GM12878 (cell line): ENCODE measurements around the gene VSTM2L. TPM values are rescaled to one million over a fixed set of nuclear protein-coding genes. Genes with fewer than 3 reads are reported as not detected.

Source experiments
- ATAC-seq: fragments of 200-7000 bp; cut with Tn5 transposase; 3 replicates; pipeline ENCODE4 v1.9.1; 2020; ENCODE audit warnings: mild to moderate bottlenecking, moderate library complexity
- BruUV-seq: library from RNA; stranded (reverse); fragments of 400-500 nt; replicated peaks from 2 replicates; lab custom pipeline; 2021; lab: Mats Ljungman, UMichigan
- CTCF ChIA-PET: fragments of 300-600 bp; sonication (Branson Sonifier 250); formaldehyde crosslinking; extraction: SDS; loops from one replicate; lab custom pipeline; 2021; ENCODE audit warnings: inconsistent platforms; lab: Yijun Ruan, JAX
- POLR2A ChIA-PET: fragments of 350-600 bp; formaldehyde crosslinking; extraction: SDS; loops from one replicate; lab custom pipeline; 2021; ENCODE audit warnings: inconsistent platforms; lab: Charles Lee
- RAD21 ChIA-PET: fragments of 300-600 bp; sonication (Branson Sonifier 250); formaldehyde crosslinking; loops from one replicate; lab custom pipeline; 2023; ENCODE audit warnings: antibody characterized with exemption; ENCODE audit not compliant: unreplicated experiment; lab: Charles Lee
- SMC1A ChIA-PET: fragments of 300-600 bp; sonication (Branson Sonifier 250); formaldehyde crosslinking; loops from one replicate; lab custom pipeline; 2023; ENCODE audit not compliant: unreplicated experiment, uncharacterized antibody; lab: Charles Lee
- DNase-seq: peaks from one replicate; pipeline ENCODE4 v3.0.0-alpha.2; 2011; ENCODE audit warnings: low read depth, low spot score
- FAIRE-seq: peaks from 3 replicates; lab custom pipeline; 2011; peaks lifted over from hg19 to GRCh38; lab: Jason Lieb, UNC
- H2AFZ ChIP-seq: 2 replicates; pipeline ENCODE4 v1.6.0; 2011; ENCODE audit warnings: low read depth, low read length, control low read depth; ENCODE audit not compliant: control insufficient read depth
- H3K27ac ChIP-seq: 2 replicates; pipeline ENCODE4 v1.5.1; 2011; ENCODE audit warnings: control low read depth; ENCODE audit not compliant: control insufficient read depth, insufficient read depth
- H3K27me3 ChIP-seq, 2 experiments: replicated peaks in 1 of 2; 2 replicates each; pipeline versions ENCODE4 v1.6.0 to v1.6.1; 2011; ENCODE audit warnings: low read length in 1 of 2; ENCODE audit not compliant: control insufficient read depth in 2 of 2, insufficient read depth in 2 of 2
- H3K36me3 ChIP-seq, 2 experiments: 2 replicates each; pipeline ENCODE4 v1.5.1; 2011; ENCODE audit warnings: low read length in 1 of 2; ENCODE audit not compliant: control insufficient read depth in 2 of 2, insufficient read depth in 2 of 2
- H3K4me1 ChIP-seq: 2 replicates; pipeline ENCODE4 v1.6.1; 2011; ENCODE audit warnings: mild to moderate bottlenecking, low read length, moderate library complexity, mixed read lengths; ENCODE audit not compliant: control insufficient read depth, insufficient read depth
- H3K4me2 ChIP-seq: 2 replicates; pipeline ENCODE4 v1.6.0; 2011; ENCODE audit warnings: control low read depth; ENCODE audit not compliant: control insufficient read depth, insufficient read depth
- H3K4me3 ChIP-seq: fragments of 200-600 bp; sonication (generic); 2 replicates; pipeline ENCODE4 v1.5.1; 2016
- H3K79me2 ChIP-seq: 2 replicates; pipeline ENCODE4 v1.6.0; 2011; ENCODE audit warnings: low read length; ENCODE audit not compliant: control insufficient read depth, insufficient read depth
- H3K9ac ChIP-seq: 2 replicates; pipeline ENCODE4 v1.8.0; 2011; ENCODE audit warnings: low read length, control low read depth, mixed read lengths; ENCODE audit not compliant: control insufficient read depth, insufficient read depth
- H3K9me3 ChIP-seq: replicated peaks from 3 replicates; pipeline ENCODE4 v1.5.1; 2011; ENCODE audit warnings: mild to moderate bottlenecking, low read length; ENCODE audit not compliant: control insufficient read depth, insufficient read depth
- H4K20me1 ChIP-seq: 2 replicates; pipeline ENCODE4 v1.6.0; 2011; ENCODE audit not compliant: control insufficient read depth, insufficient read depth
- BACH1 ChIP-seq: fragments of 450-650 bp; IDR thresholded peaks from 2 replicates; pipeline ENCODE4 v1.6.1; 2017; ENCODE audit warnings: mild to moderate bottlenecking, borderline replicate concordance
- EP300 ChIP-seq, 2 experiments: fragments of 150-350 bp in 1 of 2; IDR thresholded peaks; 2 replicates each; pipeline ENCODE4 v1.6.1; 2011 to 2012; ENCODE audit warnings: low read depth in 2 of 2, low read length in 2 of 2, borderline replicate concordance in 1 of 2, improper control_type of control experiment in 1 of 2, inconsistent platforms in 1 of 2; ENCODE audit not compliant: control insufficient read depth in 1 of 2
- FOXK2 ChIP-seq: fragments of 450-650 bp; IDR thresholded peaks from 2 replicates; pipeline ENCODE4 v1.6.1; 2017; ENCODE audit warnings: mild to moderate bottlenecking, moderate library complexity
- IKZF1 ChIP-seq: fragments of 450-650 bp; conservative IDR thresholded peaks from 2 replicates; pipeline ENCODE4 v1.6.1; 2017; ENCODE audit warnings: antibody characterized with exemption, mild to moderate bottlenecking
- IRF3 ChIP-seq: fragments of 450-650 bp; IDR thresholded peaks from 2 replicates; pipeline ENCODE4 v1.6.1; 2014; ENCODE audit warnings: mild to moderate bottlenecking
- KDM1A ChIP-seq: fragments of 200-600 bp; sonication (generic); IDR thresholded peaks from 2 replicates; pipeline ENCODE4 v1.6.1; 2016; ENCODE audit warnings: borderline replicate concordance
- NFIC ChIP-seq: IDR thresholded peaks from 2 replicates; pipeline ENCODE4 v1.6.1; 2012; ENCODE audit warnings: low read depth, mild to moderate bottlenecking, inconsistent platforms, low read length, moderate library complexity
- NKRF ChIP-seq: fragments of 450-650 bp; conservative IDR thresholded peaks from 2 replicates; pipeline ENCODE4 v1.6.1; 2017; ENCODE audit warnings: mild to moderate bottlenecking, moderate library complexity
- PBX3 ChIP-seq: IDR thresholded peaks from 2 replicates; pipeline ENCODE4 v1.6.1; 2011; ENCODE audit warnings: mild to moderate bottlenecking, low read depth, low read length, moderate library complexity; ENCODE audit not compliant: insufficient replicate concordance
- RCOR1 ChIP-seq: conservative IDR thresholded peaks from 2 replicates; pipeline ENCODE4 v1.6.1; 2012; ENCODE audit warnings: low read depth, low read length, improper control_type of control experiment
- SMAD5 ChIP-seq: IDR thresholded peaks from 2 replicates; pipeline ENCODE4 v1.6.1; 2016; ENCODE audit warnings: antibody characterized with exemption, low read depth
- SREBF2 ChIP-seq: IDR thresholded peaks from 2 replicates; pipeline ENCODE4 v1.6.1; 2012; ENCODE audit warnings: mild to moderate bottlenecking, low read length
- SRF ChIP-seq, 2 experiments: IDR thresholded peaks; 2 replicates each; pipeline ENCODE4 v1.6.1; 2011; ENCODE audit warnings: low read depth in 2 of 2, low read length in 2 of 2, mild to moderate bottlenecking in 1 of 2, moderate library complexity in 1 of 2
- ZSCAN29 ChIP-seq: fragments of 450-650 bp; IDR thresholded peaks from 2 replicates; pipeline ENCODE4 v1.6.1; 2017; ENCODE audit warnings: mild to moderate bottlenecking, moderate library complexity
- WGBS: methylation state at CpG from one replicate; pipeline ENCODE4 v1.1.6; 2016; ENCODE audit warnings: low lambda C conversion rate; ENCODE audit not compliant: insufficient replicate concordance, insufficient coverage; ENCODE audit errors: missing lambda C conversion rate; 5-methylcytosine and 5-hydroxymethylcytosine counted together
- in situ Hi-C: fragments of 300-500 bp; cut with MboI; formaldehyde crosslinking; loops from 9 replicates; pipeline ENCODE4 v1.14.3; 2018; ENCODE audit warnings: mixed read lengths
- intact Hi-C: fragments of 100-400 bp; cut with micrococcal nuclease; formaldehyde crosslinking; loops from one replicate; pipeline ENCODE4 v1.14.2; 2022; ENCODE audit not compliant: unreplicated experiment
- polyA plus RNA-seq, 11 experiments: library from polyadenylated mRNA; depleted of rRNA in 4 of 11; unstranded in 6 of 11; stranded (reverse) in 5 of 11; fragments of >200 nt; fragmentation: Nextera tagmentation in 4 of 11; fragmentation: Illumina TruSeq in 1 of 11; extraction: Ambion mirVana in 4 of 11; extraction: Trizol in 1 of 11; gene quantifications; 1 replicate in 1 of 11; 2 replicates in 10 of 11; pipeline versions ENCODE4 v1.2.1 to v1.2.3, GENCODE V29; 2011 to 2016; ENCODE audit warnings: inconsistent platforms in 2 of 11, missing spikeins in 2 of 11, low read depth in 1 of 11
- total RNA-seq, 4 experiments: library from RNA; depleted of rRNA in 3 of 4; stranded (reverse); fragments of >200 nt in 3 of 4; fragmentation: Illumina TruSeq in 1 of 4; extraction: Trizol in 1 of 4; gene quantifications; 2 replicates each; pipeline versions ENCODE4 v1.2.1 to v1.2.3, GENCODE V29; 2013 to 2021

The VSTM2L gene
- total and polyA plus RNA-seq, 10 of the 15 experiments (the other 5 are each of a cell fraction or from before 2014, with no cell fraction given), result 0.05 to 1.5 (median 0.63) TPM; not detected in 2

- SMC1A ChIA-PET, result interaction anchor here (0.6 to 1.3 kb wide), 3 partner anchors 21 to 221 kb away, joined by 3 read pairs; no protein-coding TSS in a partner anchor
- no peak for DNase-seq
- FAIRE-seq, result no peak
- in situ Hi-C loops (no loop called here), intact Hi-C loops (no loop called here)
- H4K20me1 ChIP-seq, result no peaks in the 10 kb centered on the region
- H3K36me3 ChIP-seq, result no peaks in the 10 kb centered on the region; a peak in 1 of 4 replicates
- BruUV-seq, result no TSS peak
- H3K27me3 ChIP-seq, result no peaks in the 10 kb centered on the region
- RAD21 ChIA-PET, result interaction anchor here (1.5 kb wide), 1 partner anchor 73 kb away, joined by 4 read pairs; no protein-coding TSS in a partner anchor
- H3K27ac ChIP-seq, result no peak overlapping the region
- no peak overlapping the region for H2AFZ ChIP-seq
- H3K9me3 ChIP-seq, result no peaks in the 10 kb centered on the region
- no peak overlapping the region for H3K4me3 ChIP-seq
- H3K4me2 ChIP-seq, result no peak overlapping the region
- 79% methylated on average over 16 of the region's 16 CpGs for WGBS
- H3K9ac ChIP-seq, result no peak overlapping the region
- H3K79me2 ChIP-seq, result no peaks in the 10 kb centered on the region
- CTCF ChIA-PET, result interaction anchor here (0.7 to 1.4 kb wide), 2 partner anchors 13 to 264 kb away, joined by 3 read pairs; no protein-coding TSS in a partner anchor
- no peak for ATAC-seq
- POLR2A ChIA-PET, result no interaction called here
- no peaks in the 10 kb centered on the region for H3K4me1 ChIP-seq
- TF ChIP-seq RCOR1 (no peak), NKRF (no peak), PBX3 (no peak), SRF (IDR thresholded peaks at IDR 0.05; ENCODE audit: low read depth in 2 of 2, low read length in 2 of 2) (no peak), KDM1A (no peak), IRF3 (no peak), EP300 (IDR thresholded peaks at IDR 0.05; ENCODE audit: borderline replicate concordance in 1 of 2, control insufficient read depth in 1 of 2, low read depth in 2 of 2, low read length in 2 of 2) (no peak), IKZF1 (no peak), SMAD5 (no peak), SREBF2 (no peak), NFIC (no peak), FOXK2 (no peak), BACH1 (no peak), ZSCAN29 (no peak)
Observed at GRCh38 chr20:37979021-37979985, 76.4 kb downstream of the VSTM2L start.
